Activated CD4-positive, alpha-beta T cell treated with anti-CD3 and anti-CD28 coated beads for 36 hours (primary cell): ENCODE results near the gene YY2. TPM values are rescaled to one million over a fixed set of nuclear protein-coding genes. Genes with fewer than 3 reads are reported as not detected.
"Not testable (repeated sequence)": the region's sequence is repeated elsewhere in the genome, so short reads cannot be mapped to it uniquely, and the experiment has no call there.

Experiments
- ATAC-seq: fragments of 200-7000 bp; cut with Tn5 transposase; one replicate; pipeline ENCODE4 v1.10.0; 2021; ENCODE audit warnings: mild to moderate bottlenecking, moderate library complexity
- CTCF ChIA-PET: fragments of 350-600 bp; sonication (Branson Sonifier 250); formaldehyde crosslinking; loops from one replicate; lab custom pipeline; 2021; ENCODE audit warnings: antibody characterized with exemption; lab: Charles Lee
- POLR2A ChIA-PET: fragments of 350-600 bp; sonication (Branson Sonifier 250); formaldehyde crosslinking; loops from one replicate; lab custom pipeline; 2021; ENCODE audit warnings: antibody characterized with exemption, inconsistent platforms; lab: Charles Lee
- DNase-seq: peaks from one replicate; pipeline ENCODE4 v3.0.0-alpha.2; 2020
- H3K27ac Mint-ChIP-seq: one replicate; pipeline ENCODE4 v1.8.0; 2021; ENCODE audit warnings: mixed read lengths
- H3K27me3 Mint-ChIP-seq: one replicate; pipeline ENCODE4 v1.8.0; 2021; ENCODE audit warnings: mixed read lengths
- H3K36me3 Mint-ChIP-seq: one replicate; pipeline ENCODE4 v1.8.0; 2021; ENCODE audit warnings: low read depth, mixed read lengths
- H3K4me1 Mint-ChIP-seq: one replicate; pipeline ENCODE4 v1.8.0; 2021; ENCODE audit warnings: mixed read lengths
- H3K4me3 Mint-ChIP-seq: one replicate; pipeline ENCODE4 v1.8.0; 2021; ENCODE audit warnings: mild to moderate bottlenecking, moderate library complexity, mixed read lengths
- H3K9me3 Mint-ChIP-seq: one replicate; pipeline ENCODE4 v1.8.0; 2021; ENCODE audit warnings: low read depth, mixed read lengths
- intact Hi-C, 2 experiments: fragments of 100-400 bp; cut with DNase I in 1 of 2; cut with micrococcal nuclease in 1 of 2; formaldehyde crosslinking; loops; one replicate each; pipeline versions ENCODE4 v1.14.2 to v1.15.1; 2022 to 2024; cut with DNase I, micrococcal nuclease
- total RNA-seq, 2 experiments: library from RNA; stranded (reverse); gene quantifications; one replicate each; pipeline ENCODE4 v1.2.3, GENCODE V29; 2021

The YY2 gene
- 1 to 10 TPM in 1 of 2 experiments, under 1 TPM in 1; 0.88 to 1.3 TPM for total RNA-seq

- Mint-ChIP-seq H3K27me3 (no peaks in the 10 kb centered on the region), H3K4me3 (no peak within 1 kb of the TSS), H3K9me3 (no peaks in the 10 kb centered on the region), H3K4me1 (no peaks in the 10 kb centered on the region), H3K27ac (no peak within 1 kb of the TSS), H3K36me3 (peaks cover 16% of the 10 kb centered on the region)
- POLR2A ChIA-PET = no interaction called here
- CTCF ChIA-PET = interaction anchor here (0.8 kb wide), 1 partner anchor 274 kb away, joined by 3 read pairs; no protein-coding TSS in a partner anchor
- intact Hi-C loops = loop anchor here in 1 of 2 experiments (5.0 kb wide), 1 partner anchor 116 kb away; no protein-coding TSS in a partner anchor
- DNase-seq = no peak
- ATAC-seq = no peak
Observed at GRCh38 chrX:21855937-21856415, at the start of gene YY2. Gene YY2, plus strand, starts transcription at chrX:21855987. Its CDS starts 498 bp downstream, at chrX:21856485.

- H3K4me1 Mint-ChIP-seq = no peaks in the 10 kb centered on the region
- DNase-seq (no peak), ATAC-seq (peak; percentile 30)
- POLR2A ChIA-PET = no interaction called here
- intact Hi-C loops = no loop called here
- H3K9me3 Mint-ChIP-seq = peaks cover 2% of the 10 kb centered on the region
- no peak overlapping the region for H3K27ac Mint-ChIP-seq
- no peak overlapping the region for H3K4me3 Mint-ChIP-seq
- no peaks in the 10 kb centered on the region for H3K27me3 Mint-ChIP-seq
- no peaks in the 10 kb centered on the region for H3K36me3 Mint-ChIP-seq
- CTCF ChIA-PET = no interaction called here
Observed at GRCh38 chrX:21806691-21807090, 49.1 kb upstream of the YY2 start.

GRCh38 chrX:21811832-21812231, 44.0 kb upstream of the YY2 start:
- Mint-ChIP-seq H3K27me3 (no peaks in the 10 kb centered on the region), H3K27ac (no peak overlapping the region), H3K4me1 (no peaks in the 10 kb centered on the region), H3K4me3 (no peak overlapping the region), H3K9me3 (peaks cover 2% of the 10 kb centered on the region), H3K36me3 (no peaks in the 10 kb centered on the region)
- DNase-seq = no peak
- POLR2A ChIA-PET = no interaction called here
- no peak for ATAC-seq
- intact Hi-C loops = no loop called here
- CTCF ChIA-PET = interaction anchor here (0.6 kb wide), 1 partner anchor 26 kb away, joined by 6 read pairs; no protein-coding TSS in a partner anchor

GRCh38 chrX:21812628-21813027, 43.2 kb upstream of the YY2 start:
- no peaks in the 10 kb centered on the region for H3K27me3 Mint-ChIP-seq
- CTCF ChIA-PET = interaction anchor here (0.6 kb wide), 1 partner anchor 25 kb away, joined by 6 read pairs; no protein-coding TSS in a partner anchor
- intact Hi-C loops = no loop called here
- DNase-seq = no peak
- H3K4me3 Mint-ChIP-seq = no peak overlapping the region
- no peak for ATAC-seq
- peaks cover 2% of the 10 kb centered on the region for H3K9me3 Mint-ChIP-seq
- no peaks in the 10 kb centered on the region for H3K36me3 Mint-ChIP-seq
- no peaks in the 10 kb centered on the region for H3K4me1 Mint-ChIP-seq
- POLR2A ChIA-PET = no interaction called here
- no peak overlapping the region for H3K27ac Mint-ChIP-seq

GRCh38 chrX:21813612-21814368, 42.0 kb upstream of the YY2 start:
- ATAC-seq = no peak
- CTCF ChIA-PET = no interaction called here
- no peak overlapping the region for H3K4me3 Mint-ChIP-seq

GRCh38 chrX:21816136-21816535, 39.7 kb upstream of the YY2 start:
- H3K36me3 Mint-ChIP-seq = no peaks in the 10 kb centered on the region
- ChIA-PET POLR2A (no interaction called here), CTCF (no interaction called here)
- H3K27ac Mint-ChIP-seq = no peak overlapping the region
- no peaks in the 10 kb centered on the region for H3K27me3 Mint-ChIP-seq
- intact Hi-C loops = no loop called here
- no peaks in the 10 kb centered on the region for H3K4me1 Mint-ChIP-seq
- DNase-seq = no peak
- peaks cover 2% of the 10 kb centered on the region for H3K9me3 Mint-ChIP-seq
- H3K4me3 Mint-ChIP-seq = no peak overlapping the region
- no peak for ATAC-seq

More at GRCh38 chrX:21813612-21814368, 42.0 kb upstream of the YY2 start:
- intact Hi-C loops = no loop called here
- no peaks in the 10 kb centered on the region for H3K4me1 Mint-ChIP-seq
- H3K27ac Mint-ChIP-seq = no peak overlapping the region
- POLR2A ChIA-PET = no interaction called here
- H3K9me3 Mint-ChIP-seq = peaks cover 2% of the 10 kb centered on the region
- DNase-seq = no peak
- H3K27me3 Mint-ChIP-seq = no peaks in the 10 kb centered on the region
- H3K36me3 Mint-ChIP-seq = no peaks in the 10 kb centered on the region

- H3K9me3 Mint-ChIP-seq, H3K4me1 Mint-ChIP-seq, H3K27me3 Mint-ChIP-seq, POLR2A ChIA-PET, H3K27ac Mint-ChIP-seq, DNase-seq, H3K4me3 Mint-ChIP-seq, ATAC-seq, intact Hi-C loops, H3K36me3 Mint-ChIP-seq: not testable (repeated sequence)
- CTCF ChIA-PET = interaction anchor here (0.5 kb wide), 1 partner anchor 928 kb away, joined by 3 read pairs; no protein-coding TSS in a partner anchor
Observed at GRCh38 chrX:21820170-21820569, 35.6 kb upstream of the YY2 start.

- H3K27me3 Mint-ChIP-seq = no peaks in the 10 kb centered on the region
Observed at GRCh38 chrX:21821875-21822274, 33.9 kb upstream of the YY2 start.

GRCh38 chrX:21831496-21831895, 24.3 kb upstream of the YY2 start:
- no peaks in the 10 kb centered on the region for H3K27me3 Mint-ChIP-seq
- CTCF ChIA-PET = no interaction called here
- no peaks in the 10 kb centered on the region for H3K4me1 Mint-ChIP-seq
- no peak for DNase-seq
- no peaks in the 10 kb centered on the region for H3K36me3 Mint-ChIP-seq
- no peak overlapping the region for H3K4me3 Mint-ChIP-seq
- no peak for ATAC-seq
- intact Hi-C loops = loop anchor here (10.0 kb wide), 3 partner anchors 363 to 1307 kb away; partner anchors contain the start of gene CNKSR2 (in 1 of the 2)
- H3K27ac Mint-ChIP-seq = no peak overlapping the region
- POLR2A ChIA-PET = no interaction called here
- H3K9me3 Mint-ChIP-seq = no peaks in the 10 kb centered on the region

More at GRCh38 chrX:21821875-21822274, 33.9 kb upstream of the YY2 start:
- H3K27ac Mint-ChIP-seq = no peak overlapping the region
- CTCF ChIA-PET = no interaction called here
- no peaks in the 10 kb centered on the region for H3K36me3 Mint-ChIP-seq
- no peaks in the 10 kb centered on the region for H3K9me3 Mint-ChIP-seq
- intact Hi-C loops = no loop called here
- ATAC-seq (no peak), DNase-seq (no peak)
- POLR2A ChIA-PET = no interaction called here
- no peaks in the 10 kb centered on the region for H3K4me1 Mint-ChIP-seq
- no peak overlapping the region for H3K4me3 Mint-ChIP-seq

- Mint-ChIP-seq H3K27ac (no peak overlapping the region), H3K9me3 (no peaks in the 10 kb centered on the region), H3K4me1 (peaks cover 11% of the 10 kb centered on the region), H3K36me3 (peaks cover 2% of the 10 kb centered on the region), H3K27me3 (no peaks in the 10 kb centered on the region), H3K4me3 (no peak overlapping the region)
- CTCF ChIA-PET = no interaction called here
- POLR2A ChIA-PET = no interaction called here
- DNase-seq (no peak), ATAC-seq (no peak)
- intact Hi-C loops = loop anchor here (5.0 to 10.0 kb wide), 4 partner anchors 135 to 1312 kb away; partner anchors contain the start of gene CNKSR2 (in 1 of the 2)
Observed at GRCh38 chrX:21837056-21837455, 18.7 kb upstream of the YY2 start.

GRCh38 chrX:21838937-21839333, 16.9 kb upstream of the YY2 start:
- ChIA-PET CTCF (interaction anchor here (0.6 kb wide), 1 partner anchor 103 kb away, joined by 3 read pairs; no protein-coding TSS in a partner anchor), POLR2A (interaction anchor here (0.6 kb wide), 1 partner anchor 31 kb away, joined by 7 read pairs; no protein-coding TSS in a partner anchor)
- intact Hi-C loops = loop anchor here (1.0 to 10.0 kb wide), 6 partner anchors 102 to 1314 kb away; partner anchors contain the start of gene CNKSR2 (in 1 of the 2)
- no peaks in the 10 kb centered on the region for H3K9me3 Mint-ChIP-seq
- H3K36me3 Mint-ChIP-seq = peaks cover 6% of the 10 kb centered on the region
- ATAC-seq (no peak), DNase-seq (no peak)
- peaks cover 11% of the 10 kb centered on the region for H3K4me1 Mint-ChIP-seq
- H3K27ac Mint-ChIP-seq = peak overlapping the region; percentile 92
- H3K4me3 Mint-ChIP-seq = peak overlapping the region; percentile 84
- no peaks in the 10 kb centered on the region for H3K27me3 Mint-ChIP-seq
